HepG2 (cell line): ENCODE results near the gene CLIC3.
"Not testable (repeated sequence)": the region's sequence is repeated elsewhere in the genome, so short reads cannot be mapped to it uniquely, and the experiment has no call there.

ENCODE experiments used
- EP300 ChIP-seq, 3 experiments: sonication (generic) in 1 of 3; formaldehyde crosslinking in 1 of 3; IDR thresholded peaks; 2 replicates each; pipeline versions ENCODE4 v1.5.1 to v1.6.1; 2011 to 2020; ENCODE audit warnings: low read depth in 2 of 3, low read length in 2 of 3, borderline replicate concordance in 1 of 3, improper control_type of control experiment in 1 of 3, mild to moderate bottlenecking in 1 of 3, missing genetic modification reagents in 1 of 3, moderate library complexity in 1 of 3
- EZH2 ChIP-seq: conservative IDR thresholded peaks from 2 replicates; pipeline ENCODE4 v1.6.1; 2012; ENCODE audit warnings: mild to moderate bottlenecking, low read depth, low read length, moderate library complexity
- HNRNPL ChIP-seq: fragments of 200-400 bp; formaldehyde crosslinking; IDR thresholded peaks from 2 replicates; pipeline ENCODE4 v1.6.1; 2017; ENCODE audit warnings: mild to moderate bottlenecking, low read depth, low read length
- MYC ChIP-seq: sonication (generic); formaldehyde crosslinking; IDR thresholded peaks from 2 replicates; pipeline ENCODE4 v1.9.0; 2021; ENCODE audit warnings: missing genetic modification reagents, borderline replicate concordance
- POLR2A ChIP-seq, 2 experiments: IDR thresholded peaks; 2 replicates each; pipeline ENCODE4 v1.6.1; 2011; ENCODE audit warnings: low read depth in 2 of 2, low read length in 2 of 2, mild to moderate bottlenecking in 1 of 2, moderate library complexity in 1 of 2; ENCODE audit not compliant: insufficient read depth in 1 of 2
- RAD51 ChIP-seq: fragments of 450-650 bp; IDR thresholded peaks from 2 replicates; pipeline ENCODE4 v1.6.1; 2016; ENCODE audit warnings: borderline replicate concordance
- ZKSCAN8 ChIP-seq: IDR thresholded peaks from 2 replicates; pipeline ENCODE4 v1.6.1; 2016; ENCODE audit warnings: borderline replicate concordance, missing genetic modification reagents, missing compliant biosample characterization
- ZNF253 ChIP-seq: sonication (generic); formaldehyde crosslinking; IDR thresholded peaks from 2 replicates; pipeline ENCODE4 v1.8.0; 2022; ENCODE audit warnings: mild to moderate bottlenecking, missing genetic modification reagents, borderline replicate concordance
- ZNF256 ChIP-seq: sonication (generic); formaldehyde crosslinking; conservative IDR thresholded peaks from 2 replicates; pipeline ENCODE4 v1.4.0; 2020; ENCODE audit warnings: missing genetic modification reagents
- ZNF367 ChIP-seq: sonication (generic); formaldehyde crosslinking; IDR thresholded peaks from 2 replicates; pipeline ENCODE4 v1.4.0; 2020; ENCODE audit warnings: missing genetic modification reagents, borderline replicate concordance
- ZNF780A ChIP-seq: sonication (generic); formaldehyde crosslinking; IDR thresholded peaks from 2 replicates; pipeline ENCODE4 v1.8.0; 2022; ENCODE audit warnings: mild to moderate bottlenecking, missing genetic modification reagents, moderate library complexity
- ZNF850 ChIP-seq: sonication (generic); formaldehyde crosslinking; conservative IDR thresholded peaks from 2 replicates; pipeline ENCODE4 v1.9.0; 2021; ENCODE audit warnings: mild to moderate bottlenecking, missing genetic modification reagents
- TF ChIP-seq, protein P1 (sequence below): sonication (generic); formaldehyde crosslinking; IDR thresholded peaks from 2 replicates; pipeline ENCODE4 v1.4.0; 2020; ENCODE audit warnings: missing genetic modification reagents

DNA sequence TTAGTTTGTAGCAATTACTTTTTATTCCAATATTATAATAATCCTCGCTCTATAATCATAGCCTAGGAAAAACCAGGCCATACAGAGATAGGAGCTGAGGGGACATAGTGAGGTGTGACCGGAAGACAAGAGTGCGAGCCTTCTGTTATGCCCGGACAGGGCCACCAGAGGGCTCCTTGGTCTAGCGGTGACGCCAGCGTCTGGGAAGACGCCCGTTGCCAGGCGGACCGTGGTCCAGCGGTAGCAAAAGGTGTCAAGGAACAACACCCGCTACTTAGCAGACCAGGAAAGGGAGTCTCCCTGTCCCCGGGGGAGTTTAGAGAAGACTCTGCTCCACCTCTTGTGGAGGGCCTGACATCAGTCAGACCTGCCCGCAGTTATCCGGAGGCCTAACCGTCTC lies 7.9 kb upstream of the CLIC3 start:
- TF ChIP-seq POLR2A (IDR thresholded peaks at IDR 0.05; ENCODE audit: insufficient read depth in 1 of 2, low read depth in 2 of 2, low read length in 2 of 2); EP300 (IDR thresholded peaks at IDR 0.05; ENCODE audit: low read depth in 2 of 2, low read length in 2 of 2); EP300 (CRISPR knock-in tag; IDR thresholded peaks at IDR 0.05; ENCODE audit: borderline replicate concordance); EZH2; ZKSCAN8; RAD51; ZNF256 (CRISPR knock-in tag); ZNF780A; MYC; ZNF253; HNRNPL; ZNF367 (CRISPR knock-in tag); ZNF850: not testable (repeated sequence)
- TF ChIP-seq, protein P1, sequence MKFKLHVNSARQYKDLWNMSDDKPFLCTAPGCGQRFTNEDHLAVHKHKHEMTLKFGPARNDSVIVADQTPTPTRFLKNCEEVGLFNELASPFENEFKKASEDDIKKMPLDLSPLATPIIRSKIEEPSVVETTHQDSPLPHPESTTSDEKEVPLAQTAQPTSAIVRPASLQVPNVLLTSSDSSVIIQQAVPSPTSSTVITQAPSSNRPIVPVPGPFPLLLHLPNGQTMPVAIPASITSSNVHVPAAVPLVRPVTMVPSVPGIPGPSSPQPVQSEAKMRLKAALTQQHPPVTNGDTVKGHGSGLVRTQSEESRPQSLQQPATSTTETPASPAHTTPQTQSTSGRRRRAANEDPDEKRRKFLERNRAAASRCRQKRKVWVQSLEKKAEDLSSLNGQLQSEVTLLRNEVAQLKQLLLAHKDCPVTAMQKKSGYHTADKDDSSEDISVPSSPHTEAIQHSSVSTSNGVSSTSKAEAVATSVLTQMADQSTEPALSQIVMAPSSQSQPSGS (CRISPR knock-in tag), result 0 out of 2 replicates have a peak, but pooled peaks have one; percentile 35
